Suppressor macrophage treated with lipopolysaccharide for 1 hour (primary cell): ENCODE measurements around the gene MICU2.
"Not testable (repeated sequence)": the region's sequence is repeated elsewhere in the genome, so short reads cannot be mapped to it uniquely, and the experiment has no call there.

Experiments used
- DNase-seq, 3 donors: peaks; one replicate each; pipeline ENCODE4 v3.0.0-alpha.2; 2020 to 2022

MICU2 gene

GRCh38 chr13:21594715-21595545 is 9.0 kb downstream of the MICU2 start:
- DNase-seq: no peak

- not testable (repeated sequence) for DNase-seq
Observed at GRCh38 chr13:21590665-21591456, 13.1 kb downstream of the MICU2 start.

- no peak for DNase-seq
Observed at GRCh38 chr13:21590231-21590630, 13.7 kb downstream of the MICU2 start.

GRCh38 chr13:21589510-21589909 is 14.5 kb downstream of the MICU2 start:
- DNase-seq: not testable (repeated sequence)

- not testable (repeated sequence) for DNase-seq
Observed at GRCh38 chr13:21588411-21588810, 15.6 kb downstream of the MICU2 start.

- no peak for DNase-seq
Observed at GRCh38 chr13:21584973-21585592, 18.9 kb downstream of the MICU2 start.

- DNase-seq: no peak
Observed at GRCh38 chr13:21583478-21583877, 20.5 kb downstream of the MICU2 start.

- no peak for DNase-seq
Observed at GRCh38 chr13:21580736-21581135, 23.2 kb downstream of the MICU2 start.

GRCh38 chr13:21579754-21580316 is 24.1 kb downstream of the MICU2 start:
- peak in 2 of 3 donors; percentile 20 to 23 for DNase-seq

- no peak for DNase-seq
Observed at GRCh38 chr13:21578748-21579147, 25.2 kb downstream of the MICU2 start.

GRCh38 chr13:21576426-21576825 is 27.5 kb downstream of the MICU2 start:
- DNase-seq: peak in 1 of 3 donors; percentile 4

GRCh38 chr13:21573920-21574712 is 29.9 kb downstream of the MICU2 start:
- DNase-seq: no peak

GRCh38 chr13:21569686-21570085 is 34.3 kb downstream of the MICU2 start:
- no peak for DNase-seq

- no peak for DNase-seq
Observed at GRCh38 chr13:21568854-21569253, 35.1 kb downstream of the MICU2 start.

GRCh38 chr13:21567714-21568113 is 36.3 kb downstream of the MICU2 start:
- no peak for DNase-seq

- peak; percentile 44 to 51 (median 51) for DNase-seq
Observed at GRCh38 chr13:21557995-21558394, 46.0 kb downstream of the MICU2 start.

- DNase-seq: no peak
Observed at GRCh38 chr13:21556051-21556450, 47.9 kb downstream of the MICU2 start.

GRCh38 chr13:21553261-21553660 is 50.7 kb downstream of the MICU2 start:
- peak; percentile 42 to 54 (median 44) for DNase-seq

GRCh38 chr13:21550918-21551317 is 53.1 kb downstream of the MICU2 start:
- DNase-seq: no peak

GRCh38 chr13:21549633-21550032 is 54.3 kb downstream of the MICU2 start:
- no peak for DNase-seq

- DNase-seq: no peak
Observed at GRCh38 chr13:21548577-21548976, 55.4 kb downstream of the MICU2 start.

- no peak for DNase-seq
Observed at GRCh38 chr13:21546372-21546771, 57.6 kb downstream of the MICU2 start.
